ENCODE results near the gene MYMX. TPM values are rescaled to one million over a fixed set of nuclear protein-coding genes. Genes with fewer than 3 reads are reported as not detected.

MYMX gene
- total RNA-seq (2022) (not detected in 2 replicates), Bru-seq, nascent RNA (not detected), BruChase-seq, experiment 1, labeled RNA remaining after a 6-hour chase (not detected), BruChase-seq, experiment 2, labeled RNA remaining after a 2-hour chase (not detected)
- long read RNA-seq = 0 reads

- no peak for DNase-seq
- no peaks in the 10 kb centered on the region for H3K9me3 Mint-ChIP-seq (ENCODE audit: low read depth, unreplicated experiment)
- peaks cover 21% of the 10 kb centered on the region for H3K36me3 Mint-ChIP-seq (ENCODE audit: insufficient read depth, unreplicated experiment)
- no TSS peak for BruUV-seq (replicated peaks)
- CTCF ChIA-PET = interaction anchor here (0.6 kb wide), 1 partner anchor 563 kb away, joined by 5 read pairs; no protein-coding TSS in a partner anchor
- H3K4me1 Mint-ChIP-seq (ENCODE audit: low read depth, unreplicated experiment) = peaks cover 36% of the 10 kb centered on the region
- H3K4me3 Mint-ChIP-seq (ENCODE audit: low read depth, unreplicated experiment) = no peak within 1 kb of the TSS
- no peaks in the 10 kb centered on the region for H3K27me3 Mint-ChIP-seq (ENCODE audit: unreplicated experiment)
- no peak within 1 kb of the TSS for H3K27ac Mint-ChIP-seq (ENCODE audit: unreplicated experiment)
- intact Hi-C loops (cut with micrococcal nuclease; ENCODE audit: unreplicated experiment) = loop anchor here (5.0 kb wide), 1 partner anchor 45 kb away; no protein-coding TSS in a partner anchor
- no peak for TF ChIP-seq CTCF (IDR thresholded peaks at IDR 0.05; ENCODE audit: unreplicated experiment)
Measured at GRCh38 chr6:44216677-44217331, at the start of gene MYMX. Gene MYMX (plus strand): TSS chr6:44216926. CDS start chr6:44217472, 546 bp downstream.

- CTCF ChIA-PET = interaction anchor here (0.7 kb wide), 1 partner anchor 226 kb away, joined by 6 read pairs; no protein-coding TSS in a partner anchor
- intact Hi-C loops (cut with micrococcal nuclease; ENCODE audit: unreplicated experiment) = no loop called here
- Mint-ChIP-seq H3K36me3 (ENCODE audit: insufficient read depth, unreplicated experiment) (no peaks in the 10 kb centered on the region), H3K4me1 (ENCODE audit: low read depth, unreplicated experiment) (peaks cover 4% of the 10 kb centered on the region), H3K27ac (ENCODE audit: unreplicated experiment) (no peak overlapping the region), H3K9me3 (ENCODE audit: low read depth, unreplicated experiment) (no peaks in the 10 kb centered on the region), H3K4me3 (ENCODE audit: low read depth, unreplicated experiment) (no peak overlapping the region), H3K27me3 (ENCODE audit: unreplicated experiment) (peaks cover 86% of the 10 kb centered on the region)
- TF ChIP-seq CTCF (IDR thresholded peaks at IDR 0.05; ENCODE audit: unreplicated experiment) = no peak
- DNase-seq = no peak
- no TSS peak for BruUV-seq (replicated peaks)
Measured at GRCh38 chr6:44167567-44167966, 49.2 kb upstream of the MYMX start.

GRCh38 chr6:44169154-44169553, 47.6 kb upstream of the MYMX start:
- Mint-ChIP-seq H3K4me3 (ENCODE audit: low read depth, unreplicated experiment) (no peak overlapping the region), H3K27ac (ENCODE audit: unreplicated experiment) (no peak overlapping the region), H3K27me3 (ENCODE audit: unreplicated experiment) (peaks cover 85% of the 10 kb centered on the region), H3K36me3 (ENCODE audit: insufficient read depth, unreplicated experiment) (no peaks in the 10 kb centered on the region), H3K9me3 (ENCODE audit: low read depth, unreplicated experiment) (no peaks in the 10 kb centered on the region), H3K4me1 (ENCODE audit: low read depth, unreplicated experiment) (peaks cover 11% of the 10 kb centered on the region)
- intact Hi-C loops (cut with micrococcal nuclease; ENCODE audit: unreplicated experiment) = no loop called here
- CTCF ChIA-PET = interaction anchor here (0.9 to 1.3 kb wide), 4 partner anchors 17 to 169 kb away, joined by 3 to 7 read pairs (median 3); no protein-coding TSS in a partner anchor
- BruUV-seq (replicated peaks) = no TSS peak
- no peak for TF ChIP-seq CTCF (IDR thresholded peaks at IDR 0.05; ENCODE audit: unreplicated experiment)
- DNase-seq = no peak

GRCh38 chr6:44169886-44170570, 46.7 kb upstream of the MYMX start:
- Mint-ChIP-seq H3K4me1 (ENCODE audit: low read depth, unreplicated experiment) (peaks cover 11% of the 10 kb centered on the region), H3K36me3 (ENCODE audit: insufficient read depth, unreplicated experiment) (no peaks in the 10 kb centered on the region), H3K4me3 (ENCODE audit: low read depth, unreplicated experiment) (no peak overlapping the region), H3K9me3 (ENCODE audit: low read depth, unreplicated experiment) (no peaks in the 10 kb centered on the region), H3K27ac (ENCODE audit: unreplicated experiment) (no peak overlapping the region), H3K27me3 (ENCODE audit: unreplicated experiment) (peaks cover 76% of the 10 kb centered on the region)
- no peak for DNase-seq
- BruUV-seq (replicated peaks) = no TSS peak
- CTCF ChIA-PET = interaction anchor here (0.5 to 1.3 kb wide), 7 partner anchors 10 to 270 kb away, joined by 3 to 7 read pairs (median 3); no protein-coding TSS in a partner anchor
- TF ChIP-seq CTCF (IDR thresholded peaks at IDR 0.05; ENCODE audit: unreplicated experiment) = no peak
- intact Hi-C loops (cut with micrococcal nuclease; ENCODE audit: unreplicated experiment) = loop anchor here (5.0 kb wide), 1 partner anchor 47 kb away; the partner anchor contains the start of gene MYMX
